Testis (tissue), 3 donors: ENCODE data around the gene SRCAP. TPM values are rescaled to one million over a fixed set of nuclear protein-coding genes. Genes with fewer than 3 reads are reported as not detected.

Source experiments
- DNase-seq: peaks from one replicate; pipeline ENCODE4 v3.0.0-alpha.2; 2019
- H3K27ac ChIP-seq, 2 donors: fragments of 200-600 bp; sonication (generic); one replicate each; pipeline ENCODE4 v1.5.1; 2019
- H3K27me3 ChIP-seq: fragments of 200-600 bp; sonication (generic); one replicate; pipeline ENCODE4 v1.5.1; 2019
- H3K36me3 ChIP-seq: fragments of 200-600 bp; sonication (generic); one replicate; pipeline ENCODE4 v1.5.1; 2017; ENCODE audit warnings: low read depth; ENCODE audit errors: missing control alignments
- H3K4me1 ChIP-seq: fragments of 200-600 bp; sonication (generic); one replicate; pipeline ENCODE4 v1.5.1; 2019
- H3K4me3 ChIP-seq, 2 donors: fragments of 200-600 bp; sonication (generic); one replicate each; pipeline ENCODE4 v1.5.1; 2017 to 2019
- H3K9me3 ChIP-seq: fragments of 200-600 bp; sonication (generic); one replicate; pipeline ENCODE4 v1.5.1; 2017
- POLR2A ChIP-seq: fragments of 450-650 bp; IDR thresholded peaks from one replicate; pipeline ENCODE4 v1.6.1; 2017; ENCODE audit warnings: antibody characterized with exemption, mild to moderate bottlenecking, moderate library complexity
- WGBS, 2 donors: methylation state at CpG; one replicate each; pipeline ENCODE4 v1.1.5; 2018; 5-methylcytosine and 5-hydroxymethylcytosine counted together
- intact Hi-C: fragments of 100-400 bp; cut with DNase I; formaldehyde crosslinking; loops from one replicate; pipeline ENCODE4 v1.15.1; 2023; ENCODE audit warnings: low total_unique reads
- polyA plus RNA-seq: library from polyadenylated mRNA; stranded (reverse); fragments of 350-450 nt; fragmentation: Illumina TruSeq; extraction: RNeasy Lipid Tissue Mini Kit (QIAGEN cat#74804); gene quantifications from one replicate; pipeline ENCODE4 v1.2.3, GENCODE V29; 2014; ENCODE audit warnings: low read depth, low replicate concordance; ENCODE audit not compliant: insufficient read depth
- total RNA-seq, 2 donors: library from RNA; depleted of rRNA; stranded (reverse); fragments of >200 nt; gene quantifications; one replicate each; pipeline ENCODE4 v1.2.3, GENCODE V29; 2016
- TF ChIP-seq, protein P1 (sequence below), 3 experiments: fragments of 450-650 bp in 2 of 3; fragments of 200-600 bp in 1 of 3; sonication (generic) in 1 of 3; IDR thresholded peaks; one replicate each; pipeline ENCODE4 v1.5.1; 2016 to 2019; ENCODE audit warnings: antibody characterized with exemption in 3 of 3, mild to moderate bottlenecking in 2 of 3, moderate library complexity in 1 of 3

SRCAP gene
- total and polyA plus RNA-seq, 3 donors from 2014 or later, result 44.3 to 80.8 (median 74.3) TPM

DNA sequence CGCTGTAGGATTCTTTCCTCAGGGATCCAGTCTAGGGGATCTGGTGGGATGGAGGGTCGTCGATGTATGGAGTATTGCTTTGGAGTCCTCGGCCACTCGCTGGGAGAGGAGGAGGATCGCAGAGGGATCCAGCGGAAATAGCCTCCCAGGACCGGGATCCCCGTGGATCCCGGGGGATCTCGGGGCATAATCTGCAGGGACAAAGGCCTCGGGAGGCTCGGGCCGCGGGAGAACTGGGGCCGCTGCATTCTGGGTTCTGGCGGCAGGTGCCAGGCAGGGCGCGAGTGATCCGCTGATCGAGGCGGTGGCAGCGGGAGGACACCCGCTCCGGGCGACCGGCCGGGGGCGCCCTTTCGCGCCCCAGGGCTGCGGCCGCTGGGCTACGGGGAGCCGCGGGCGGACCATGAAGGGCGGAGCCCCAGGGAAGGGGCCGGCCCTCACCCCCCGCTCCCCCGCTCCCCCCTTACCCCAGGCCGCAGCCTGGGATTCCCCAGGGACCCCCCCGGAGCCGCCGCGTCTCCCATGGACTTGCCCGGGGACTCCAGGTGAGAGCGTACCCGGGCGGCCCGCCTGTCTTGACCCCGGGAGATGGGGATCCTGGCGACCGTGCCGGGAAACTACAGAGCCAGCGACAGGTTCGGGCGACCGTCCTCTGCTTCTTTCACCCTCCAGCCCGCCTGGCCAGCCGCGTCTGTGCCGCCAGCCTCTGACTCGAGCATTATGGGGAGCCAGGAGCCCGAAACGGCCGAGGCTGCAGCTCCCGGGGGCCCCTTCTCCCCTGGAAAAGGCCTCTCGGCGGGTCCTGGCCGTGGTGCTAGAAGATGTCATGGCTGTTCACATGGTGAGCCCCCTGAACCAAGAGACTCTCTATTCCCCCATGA, 47.6 kb upstream of the SRCAP start:
- H3K4me1 ChIP-seq, result peaks cover 12% of the 10 kb centered on the region
- H3K9me3 ChIP-seq, result no peaks in the 10 kb centered on the region
- no peaks in the 10 kb centered on the region for H3K36me3 ChIP-seq
- 0% methylated on average over 12 to 50 of the region's 71 CpGs for WGBS, 2 donors
- intact Hi-C loops, result no loop called here
- H3K27me3 ChIP-seq, result no peaks in the 10 kb centered on the region
- TF ChIP-seq, protein P1, sequence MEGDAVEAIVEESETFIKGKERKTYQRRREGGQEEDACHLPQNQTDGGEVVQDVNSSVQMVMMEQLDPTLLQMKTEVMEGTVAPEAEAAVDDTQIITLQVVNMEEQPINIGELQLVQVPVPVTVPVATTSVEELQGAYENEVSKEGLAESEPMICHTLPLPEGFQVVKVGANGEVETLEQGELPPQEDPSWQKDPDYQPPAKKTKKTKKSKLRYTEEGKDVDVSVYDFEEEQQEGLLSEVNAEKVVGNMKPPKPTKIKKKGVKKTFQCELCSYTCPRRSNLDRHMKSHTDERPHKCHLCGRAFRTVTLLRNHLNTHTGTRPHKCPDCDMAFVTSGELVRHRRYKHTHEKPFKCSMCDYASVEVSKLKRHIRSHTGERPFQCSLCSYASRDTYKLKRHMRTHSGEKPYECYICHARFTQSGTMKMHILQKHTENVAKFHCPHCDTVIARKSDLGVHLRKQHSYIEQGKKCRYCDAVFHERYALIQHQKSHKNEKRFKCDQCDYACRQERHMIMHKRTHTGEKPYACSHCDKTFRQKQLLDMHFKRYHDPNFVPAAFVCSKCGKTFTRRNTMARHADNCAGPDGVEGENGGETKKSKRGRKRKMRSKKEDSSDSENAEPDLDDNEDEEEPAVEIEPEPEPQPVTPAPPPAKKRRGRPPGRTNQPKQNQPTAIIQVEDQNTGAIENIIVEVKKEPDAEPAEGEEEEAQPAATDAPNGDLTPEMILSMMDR (IDR thresholded peaks at IDR 0.05), result peak in 2 of 3 experiments; percentile 63 to 70
- no peak for TF ChIP-seq POLR2A
- peak overlapping the region; percentile 92 to 95 for H3K27ac ChIP-seq
- DNase-seq, result peak; percentile 60
- H3K4me3 ChIP-seq, result peak overlapping the region; percentile 78 to 97

DNA sequence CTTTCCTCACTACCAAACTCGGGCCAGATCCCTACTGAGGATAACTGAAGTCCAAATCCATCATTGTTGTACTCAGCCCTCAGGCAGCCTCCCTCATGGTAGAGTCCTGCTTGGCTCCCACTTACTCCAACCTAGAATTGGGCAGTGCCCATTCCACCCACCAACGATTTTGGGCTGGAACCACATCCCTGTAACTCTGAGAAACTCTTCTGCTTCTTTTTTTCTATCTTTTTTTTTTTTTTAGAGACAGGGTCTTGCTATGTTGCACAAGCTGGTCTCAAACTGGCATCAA, 47.0 kb upstream of the SRCAP start:
- Histone ChIP-seq H3K4me3 (peak overlapping the region; percentile 78 to 97), H3K4me1 (peaks cover 17% of the 10 kb centered on the region), H3K27ac (peak overlapping the region; percentile 92 to 95), H3K36me3 (no peaks in the 10 kb centered on the region), H3K9me3 (no peaks in the 10 kb centered on the region), H3K27me3 (no peaks in the 10 kb centered on the region)
- no peak for TF ChIP-seq POLR2A
- TF ChIP-seq, protein P1 (IDR thresholded peaks at IDR 0.05), result no peak
- no peak for DNase-seq
- intact Hi-C loops, result no loop called here
- 9 to 11% methylated on average over 2 of the region's 2 CpGs for WGBS, 2 donors

DNA sequence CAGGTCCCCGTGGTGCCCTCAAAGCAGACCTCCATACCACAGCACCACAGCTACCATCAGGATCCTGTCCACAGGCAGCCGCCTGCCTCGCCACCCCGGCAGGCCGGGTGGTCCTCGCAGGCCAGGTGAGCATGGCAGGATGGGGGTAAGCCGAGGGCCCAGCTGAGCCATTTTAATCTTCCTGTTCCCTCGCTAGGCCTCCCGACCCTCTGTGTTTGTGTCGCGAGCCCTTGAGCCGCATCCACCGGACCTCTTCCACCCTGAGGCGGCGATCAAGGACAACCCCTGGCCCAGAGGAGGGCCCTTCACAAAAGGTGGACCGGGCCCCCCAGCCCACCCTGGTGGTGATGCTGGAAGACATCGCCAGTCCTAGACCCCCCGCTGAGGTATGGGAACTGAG, 46.3 kb upstream of the SRCAP start:
- no peaks in the 10 kb centered on the region for H3K27me3 ChIP-seq
- H3K27ac ChIP-seq, result no peak overlapping the region
- no peaks in the 10 kb centered on the region for H3K9me3 ChIP-seq
- 91 to 94% methylated on average over 18 of the region's 18 CpGs for WGBS, 2 donors
- H3K36me3 ChIP-seq, result no peaks in the 10 kb centered on the region
- intact Hi-C loops, result no loop called here
- no peak for TF ChIP-seq POLR2A
- TF ChIP-seq, protein P1 (IDR thresholded peaks at IDR 0.05), result no peak
- H3K4me3 ChIP-seq, result no peak overlapping the region
- DNase-seq, result no peak
- peaks cover 23% of the 10 kb centered on the region for H3K4me1 ChIP-seq

DNA sequence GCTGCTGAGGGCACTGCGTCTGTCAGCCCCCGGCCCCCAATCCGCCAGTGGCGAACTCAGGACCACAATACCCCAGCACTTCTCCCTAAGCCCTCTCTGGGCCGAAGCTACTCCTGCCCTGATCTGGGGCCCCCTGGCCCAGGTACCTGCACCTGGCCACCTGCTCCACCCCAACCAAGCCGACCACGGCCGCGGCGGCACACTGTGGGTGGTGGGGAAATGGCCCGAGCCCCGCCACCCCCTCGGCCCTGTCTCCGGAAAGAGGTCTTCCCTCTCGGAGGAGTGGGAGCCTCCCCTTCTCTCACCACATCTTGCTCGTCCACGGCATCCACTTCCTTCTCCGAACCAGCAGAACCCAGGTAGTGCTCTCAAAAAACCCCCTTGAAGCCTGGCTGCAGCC, 44.1 kb upstream of the SRCAP start:
- no peaks in the 10 kb centered on the region for H3K36me3 ChIP-seq
- peaks cover 24% of the 10 kb centered on the region for H3K4me1 ChIP-seq
- TF ChIP-seq, protein P1 (IDR thresholded peaks at IDR 0.05), result no peak
- TF ChIP-seq POLR2A, result no peak
- no peaks in the 10 kb centered on the region for H3K27me3 ChIP-seq
- no peaks in the 10 kb centered on the region for H3K9me3 ChIP-seq
- H3K4me3 ChIP-seq, result no peak overlapping the region
- no peak for DNase-seq
- intact Hi-C loops, result no loop called here
- H3K27ac ChIP-seq, result no peak overlapping the region
- WGBS, 2 donors, result 93% methylated on average over 17 to 18 of the region's 18 CpGs

DNA sequence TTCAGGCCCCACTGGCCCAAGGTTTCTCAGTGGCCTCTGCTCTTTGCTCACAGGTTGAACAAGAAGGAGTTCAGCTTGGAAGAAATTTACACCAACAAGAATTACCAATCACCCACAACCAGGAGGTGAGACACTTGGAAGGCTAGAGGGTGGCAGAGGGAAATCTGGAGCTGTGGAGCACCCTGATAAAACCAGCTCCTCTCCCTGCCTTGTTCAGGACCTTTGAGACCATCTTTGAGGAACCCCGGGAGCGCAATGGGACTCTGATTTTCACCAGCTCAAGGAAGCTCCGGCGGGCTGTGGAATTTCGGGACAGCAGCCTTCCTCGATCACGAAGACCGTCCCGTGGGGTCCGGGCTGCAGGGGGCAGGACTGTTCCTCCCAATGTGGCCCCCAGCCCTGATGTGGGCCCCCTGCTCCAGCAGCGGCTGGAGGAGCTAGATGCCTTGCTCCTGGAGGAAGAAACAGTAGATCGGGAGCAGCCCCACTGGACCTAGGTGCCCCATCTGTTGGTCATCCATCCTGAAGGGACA, 43.1 kb upstream of the SRCAP start:
- no peaks in the 10 kb centered on the region for H3K9me3 ChIP-seq
- intact Hi-C loops, result no loop called here
- peaks cover 34% of the 10 kb centered on the region for H3K4me1 ChIP-seq
- H3K36me3 ChIP-seq, result no peaks in the 10 kb centered on the region
- 93 to 94% methylated on average over 12 of the region's 12 CpGs for WGBS, 2 donors
- DNase-seq, result no peak
- H3K4me3 ChIP-seq, result no peak overlapping the region
- no peak overlapping the region for H3K27ac ChIP-seq
- TF ChIP-seq, protein P1 (IDR thresholded peaks at IDR 0.05), result no peak
- no peak for TF ChIP-seq POLR2A
- H3K27me3 ChIP-seq, result no peaks in the 10 kb centered on the region
